B cell (primary cell): ENCODE results near the gene DOCK8. TPM values are rescaled to one million over a fixed set of nuclear protein-coding genes. Genes with fewer than 3 reads are reported as not detected.

Experiments
- ATAC-seq: fragments of 200-7000 bp; cut with Tn5 transposase; one replicate; pipeline ENCODE4 v1.10.0; 2021; ENCODE audit warnings: low read depth, mild to moderate bottlenecking, moderate number of reproducible peaks, moderate library complexity
- CTCF ChIA-PET: fragments of 350-600 bp; sonication (Branson Sonifier 250); formaldehyde crosslinking; loops from one replicate; lab custom pipeline; 2021; ENCODE audit warnings: antibody characterized with exemption, inconsistent platforms; lab: Charles Lee
- POLR2A ChIA-PET: fragments of 350-600 bp; sonication (Branson Sonifier 250); formaldehyde crosslinking; loops from one replicate; lab custom pipeline; 2021; ENCODE audit warnings: antibody characterized with exemption; lab: Charles Lee
- DNase-seq: peaks from one replicate; pipeline ENCODE4 v3.0.0; 2013
- H2AFZ ChIP-seq: 2 replicates; pipeline ENCODE4 v1.6.1; 2012; ENCODE audit warnings: mild to moderate bottlenecking, low read depth, low read length; ENCODE audit not compliant: insufficient read depth, poor library complexity, severe bottlenecking
- H3K27ac ChIP-seq, 2 donors: 1 replicate in 1 of 2; 2 replicates in 1 of 2; pipeline ENCODE4 v1.5.1; 2012 to 2013; ENCODE audit warnings: low read length in 2 of 2, mild to moderate bottlenecking in 2 of 2, moderate library complexity in 1 of 2
- H3K27me3 ChIP-seq, 4 experiments: fragments of 200-600 bp in 1 of 4; sonication (generic) in 1 of 4; replicated peaks in 1 of 4; 1 replicate in 2 of 4; 2 replicates in 2 of 4; pipeline versions ENCODE4 v1.6.1 to v1.7.0; 2013 to 2016; ENCODE audit warnings: low read length in 3 of 4, mild to moderate bottlenecking in 2 of 4, mixed read lengths in 1 of 4, moderate library complexity in 1 of 4; ENCODE audit not compliant: insufficient read depth in 4 of 4, control insufficient read depth in 3 of 4; ENCODE audit errors: control extremely low read depth in 1 of 4
- H3K36me3 ChIP-seq, 2 experiments: replicated peaks in 1 of 2; 1 replicate in 1 of 2; 2 replicates in 1 of 2; pipeline versions ENCODE4 v1.6.1 to v1.7.1; 2013; ENCODE audit warnings: low read length in 1 of 2; ENCODE audit not compliant: insufficient read depth in 2 of 2, control insufficient read depth in 1 of 2; ENCODE audit errors: control extremely low read depth in 1 of 2, extremely low read depth in 1 of 2
- H3K4me1 ChIP-seq, 2 donors: fragments of 200-600 bp in 1 of 2; sonication (generic) in 1 of 2; 1 replicate in 1 of 2; 2 replicates in 1 of 2; pipeline versions ENCODE4 v1.5.1 to v1.6.1; 2013 to 2017; ENCODE audit warnings: low read length in 2 of 2; ENCODE audit not compliant: control insufficient read depth in 2 of 2, insufficient read depth in 2 of 2
- H3K4me2 ChIP-seq: replicated peaks from 2 replicates; pipeline ENCODE3; 2012; ENCODE audit warnings: mild to moderate bottlenecking, low read depth, low read length; ENCODE audit not compliant: poor library complexity, severe bottlenecking
- H3K4me3 ChIP-seq, 5 experiments: fragments of 200-600 bp in 1 of 5; sonication (generic) in 1 of 5; 1 replicate in 3 of 5; 2 replicates in 2 of 5; pipeline versions ENCODE4 v1.5.1 to v1.7.0; 2011 to 2016; ENCODE audit warnings: low read length in 4 of 5, mild to moderate bottlenecking in 4 of 5, low read depth in 2 of 5, control low read depth in 1 of 5, moderate library complexity in 1 of 5; ENCODE audit not compliant: insufficient read depth in 1 of 5; ENCODE audit errors: control extremely low read depth in 1 of 5, extremely low read depth in 1 of 5
- H3K79me2 ChIP-seq: fragments of 200-600 bp; sonication (generic); one replicate; pipeline ENCODE4 v1.6.0; 2016; ENCODE audit warnings: low read length; ENCODE audit not compliant: control insufficient read depth, insufficient read depth
- H3K9ac ChIP-seq: fragments of 200-600 bp; sonication (generic); 2 replicates; pipeline ENCODE4 v1.6.1; 2017; ENCODE audit warnings: mild to moderate bottlenecking, low read length, moderate library complexity
- H3K9me3 ChIP-seq, 3 donors: one replicate each; pipeline versions ENCODE4 v1.6.1 to v1.7.1; 2013; ENCODE audit warnings: low read length in 2 of 3; ENCODE audit not compliant: control insufficient read depth in 2 of 3, insufficient read depth in 1 of 3; ENCODE audit errors: control extremely low read depth in 1 of 3
- H4K20me1 ChIP-seq: 2 replicates; pipeline ENCODE4 v1.6.0; 2012; ENCODE audit warnings: mild to moderate bottlenecking, low read length; ENCODE audit not compliant: insufficient read depth, control insufficient read depth, poor library complexity, severe bottlenecking
- H3K27ac Mint-ChIP-seq: one replicate; pipeline ENCODE4 v1.8.0; 2021; ENCODE audit warnings: mixed read lengths
- H3K27me3 Mint-ChIP-seq: one replicate; pipeline ENCODE4 v1.8.0; 2021; ENCODE audit warnings: mixed read lengths
- H3K4me1 Mint-ChIP-seq: one replicate; pipeline ENCODE4 v1.8.0; 2021; ENCODE audit warnings: mixed read lengths
- H3K4me3 Mint-ChIP-seq: one replicate; pipeline ENCODE4 v1.8.0; 2021; ENCODE audit warnings: mixed read lengths
- H3K9me3 Mint-ChIP-seq: one replicate; pipeline ENCODE4 v1.8.0; 2022; ENCODE audit warnings: mixed read lengths; ENCODE audit not compliant: insufficient read depth
- CTCF ChIP-seq: fragments of 200-600 bp; IDR thresholded peaks from one replicate; pipeline ENCODE4 v1.8.0; 2022; ENCODE audit warnings: antibody characterized with exemption, mild to moderate bottlenecking
- EZH2 ChIP-seq: IDR thresholded peaks from 2 replicates; pipeline ENCODE4 v1.6.1; 2012; ENCODE audit warnings: borderline replicate concordance, low read depth, mild to moderate bottlenecking, moderate library complexity, low read length; ENCODE audit not compliant: insufficient read depth, poor library complexity, severe bottlenecking
- WGBS: methylation state at CpG from one replicate; pipeline ENCODE4 v1.1.5; 2013; ENCODE audit warnings: missing lambda C conversion rate; ENCODE audit not compliant: insufficient coverage; 5-methylcytosine and 5-hydroxymethylcytosine counted together
- intact Hi-C: fragments of 100-400 bp; cut with micrococcal nuclease; formaldehyde crosslinking; loops from one replicate; pipeline ENCODE4 v1.10.0; 2022
- polyA plus RNA-seq: library from polyadenylated mRNA; depleted of rRNA; stranded (reverse); fragments of >200 nt; gene quantifications from 2 replicates; pipeline ENCODE4 v1.2.3, GENCODE V29; 2012
- total RNA-seq, 2 donors: library from RNA; stranded (reverse); fragments of 120-200 nt in 1 of 2; gene quantifications; 1 replicate in 1 of 2; 2 replicates in 1 of 2; pipeline versions ENCODE4 v1.2.3 to v1.2.4, GENCODE V29; 2013 to 2022

Gene DOCK8
- total and polyA plus RNA-seq, 2 donors (not counting 1 experiment from before 2014, with no cell fraction given), result 47.6 to 288 TPM

GRCh38 chr9:215631-216155 lies 1.0 kb downstream of the DOCK8 start:
- no peaks in the 10 kb centered on the region for H3K36me3 ChIP-seq
- H3K27me3 ChIP-seq, result no peaks in the 10 kb centered on the region
- WGBS, result 43% methylated on average over 2 of the region's 6 CpGs
- peak overlapping the region; percentile 92 for H2AFZ ChIP-seq
- H3K27ac ChIP-seq, result peak overlapping the region; percentile 61 to 90
- peak overlapping the region; percentile 97 for H3K27ac Mint-ChIP-seq
- H3K79me2 ChIP-seq, result peaks cover 52% of the 10 kb centered on the region
- no peaks in the 10 kb centered on the region for H3K9me3 ChIP-seq
- H3K4me3 Mint-ChIP-seq, result peak overlapping the region; percentile 94
- TF ChIP-seq CTCF, result no peak
- H3K4me1 ChIP-seq, result peaks cover 30 to 43% of the 10 kb centered on the region in 2 donors
- intact Hi-C loops, result no loop called here
- no peaks in the 10 kb centered on the region for H3K27me3 Mint-ChIP-seq
- POLR2A ChIA-PET, result interaction anchor here (0.7 to 2.2 kb wide), 4 partner anchors 42 to 82 kb away, joined by 4 to 10 read pairs (median 6); no protein-coding TSS in a partner anchor
- H3K4me1 Mint-ChIP-seq, result peaks cover 48% of the 10 kb centered on the region
- H3K9ac ChIP-seq, result peak overlapping the region; percentile 83
- ATAC-seq (no peak), DNase-seq (no peak)
- H4K20me1 ChIP-seq, result no peaks in the 10 kb centered on the region
- peak overlapping the region; percentile 67 to 93 (median 79) for H3K4me3 ChIP-seq
- H3K9me3 Mint-ChIP-seq, result no peaks in the 10 kb centered on the region
- CTCF ChIA-PET, result interaction anchor here (0.5 to 3.4 kb wide), 10 partner anchors 8 to 350 kb away, joined by 3 to 27 read pairs (median 6); no protein-coding TSS in a partner anchor
- peak overlapping the region; percentile 95 for H3K4me2 ChIP-seq

GRCh38 chr9:216866-217265 lies 2.2 kb downstream of the DOCK8 start:
- no peaks in the 10 kb centered on the region for H3K27me3 Mint-ChIP-seq
- Histone ChIP-seq H3K4me3 (peak overlapping the region in 3 of 5 experiments; percentile 20 to 93 (median 83)), H3K36me3 (no peaks in the 10 kb centered on the region), H3K9ac (no peak overlapping the region), H3K4me1 (peaks cover 31 to 51% of the 10 kb centered on the region in 2 donors), H3K9me3 (no peaks in the 10 kb centered on the region), H3K79me2 (peaks cover 63% of the 10 kb centered on the region), H3K4me2 (peak overlapping the region; percentile 95), H3K27ac (no peak overlapping the region), H3K27me3 (no peaks in the 10 kb centered on the region), H2AFZ (no peak overlapping the region), H4K20me1 (no peaks in the 10 kb centered on the region)
- intact Hi-C loops, result no loop called here
- peak overlapping the region; percentile 94 for H3K4me3 Mint-ChIP-seq
- POLR2A ChIA-PET, result interaction anchor here (0.8 kb wide), 1 partner anchor 7 kb away, joined by 7 read pairs; no protein-coding TSS in a partner anchor
- peak overlapping the region; percentile 66 for H3K27ac Mint-ChIP-seq
- peaks cover 54% of the 10 kb centered on the region for H3K4me1 Mint-ChIP-seq
- TF ChIP-seq EZH2 (no peak), CTCF (no peak)
- DNase-seq (no peak), ATAC-seq (no peak)
- CTCF ChIA-PET, result interaction anchor here (0.7 to 3.4 kb wide), 4 partner anchors 10 to 66 kb away, joined by 3 to 27 read pairs (median 8); no protein-coding TSS in a partner anchor
- H3K9me3 Mint-ChIP-seq, result no peaks in the 10 kb centered on the region
- WGBS, result 100% methylated on average over 1 of the region's 1 CpG
